Common myeloid progenitor, CD34-positive (primary cell): ENCODE measurements around the gene HHEX.
"Not testable (repeated sequence)": the region's sequence is repeated elsewhere in the genome, so short reads cannot be mapped to it uniquely, and the experiment has no call there.

Experiments used
- CTCF ChIA-PET: fragments of 350-600 bp; sonication (Branson Sonifier 250); formaldehyde crosslinking; loops from one replicate; lab custom pipeline; 2021; ENCODE audit warnings: antibody characterized with exemption; lab: Charles Lee
- POLR2A ChIA-PET: fragments of 350-600 bp; sonication (Branson Sonifier 250); formaldehyde crosslinking; loops from one replicate; lab custom pipeline; 2021; ENCODE audit warnings: antibody characterized with exemption; lab: Charles Lee
- DNase-seq, 3 donors: peaks; one replicate each; pipeline versions ENCODE4 v3.0.0 to v3.0.0-alpha.2; 2013
- H3K27ac ChIP-seq, 2 experiments: 1 replicate in 1 of 2; 2 replicates in 1 of 2; pipeline ENCODE4 v1.7.0; 2013; ENCODE audit warnings: inconsistent platforms in 2 of 2, low read length in 2 of 2, mild to moderate bottlenecking in 2 of 2, low read depth in 1 of 2, moderate library complexity in 1 of 2; ENCODE audit not compliant: severe bottlenecking in 2 of 2, insufficient read depth in 1 of 2, poor library complexity in 1 of 2
- H3K27me3 ChIP-seq, 5 experiments: replicated peaks in 2 of 5; 1 replicate in 3 of 5; 2 replicates in 2 of 5; pipeline versions ENCODE4 v1.6.1 to v1.7.0; 2013; ENCODE audit warnings: low read length in 4 of 5, mild to moderate bottlenecking in 2 of 5, moderate library complexity in 2 of 5, inconsistent platforms in 1 of 5; ENCODE audit not compliant: insufficient read depth in 5 of 5, control insufficient read depth in 4 of 5
- H3K36me3 ChIP-seq, 4 experiments: 1 replicate in 2 of 4; 2 replicates in 2 of 4; pipeline versions ENCODE4 v1.6.1 to v1.7.0; 2013; ENCODE audit warnings: low read length in 3 of 4, control low read depth in 1 of 4, mild to moderate bottlenecking in 1 of 4; ENCODE audit not compliant: control insufficient read depth in 4 of 4, insufficient read depth in 4 of 4
- H3K4me1 ChIP-seq, 4 experiments: 1 replicate in 3 of 4; 2 replicates in 1 of 4; pipeline versions ENCODE4 v1.6.1 to v1.7.1; 2013; ENCODE audit warnings: low read length in 3 of 4, mild to moderate bottlenecking in 3 of 4, control low read depth in 1 of 4, inconsistent platforms in 1 of 4, moderate library complexity in 1 of 4; ENCODE audit not compliant: control insufficient read depth in 4 of 4, insufficient read depth in 4 of 4; ENCODE audit errors: control extremely low read depth in 1 of 4
- H3K4me3 ChIP-seq, 7 experiments: 1 replicate in 4 of 7; 2 replicates in 3 of 7; pipeline versions ENCODE4 v1.5.1 to v1.7.0; 2013; ENCODE audit warnings: mild to moderate bottlenecking in 7 of 7, low read length in 6 of 7, moderate library complexity in 6 of 7, inconsistent platforms in 2 of 7, low read depth in 2 of 7, control low read depth in 1 of 7; ENCODE audit not compliant: insufficient read depth in 4 of 7, control insufficient read depth in 1 of 7; ENCODE audit errors: extremely low read depth in 1 of 7
- H3K9me3 ChIP-seq, 5 experiments: 1 replicate in 4 of 5; 2 replicates in 1 of 5; pipeline versions ENCODE4 v1.6.1 to v1.7.1; 2013; ENCODE audit warnings: low read length in 4 of 5, mild to moderate bottlenecking in 2 of 5, inconsistent platforms in 1 of 5, low read depth in 1 of 5, moderate library complexity in 1 of 5; ENCODE audit not compliant: control insufficient read depth in 4 of 5, insufficient read depth in 2 of 5; ENCODE audit errors: control extremely low read depth in 1 of 5
- WGBS: methylation state at CpG from one replicate; pipeline ENCODE4 v1.1.5; 2013; ENCODE audit not compliant: insufficient coverage; 5-methylcytosine and 5-hydroxymethylcytosine counted together

HHEX gene

DNA sequence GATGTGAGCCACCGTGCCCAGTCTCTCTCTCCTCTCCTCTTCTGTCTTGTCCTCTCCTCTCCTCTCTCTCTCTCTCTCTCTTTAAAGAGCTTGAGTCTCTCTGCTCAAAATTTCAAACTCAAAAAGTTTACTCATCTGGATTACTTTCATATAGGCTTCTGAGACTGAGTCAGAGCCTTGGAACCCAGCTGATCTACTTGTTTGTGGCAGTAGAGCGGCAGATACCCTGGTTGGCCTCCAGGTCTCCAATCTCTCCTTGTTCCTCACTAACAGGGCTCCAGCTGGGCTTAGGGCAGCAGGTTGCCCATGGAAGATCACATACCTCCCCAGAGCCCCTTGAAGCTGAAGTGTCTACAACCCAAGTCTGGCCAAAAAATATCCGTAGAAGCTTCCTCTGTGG lies 51.0 kb downstream of the HHEX start:
- DNase-seq: no peak
- Histone ChIP-seq H3K36me3 (no peaks in the 10 kb centered on the region), H3K4me1 (peaks cover 0 to 16% (median 4%) of the 10 kb centered on the region in 4 experiments), H3K27ac (no peak overlapping the region), H3K9me3 (no peaks in the 10 kb centered on the region), H3K4me3 (no peak overlapping the region), H3K27me3 (no peaks in the 10 kb centered on the region)
- ChIA-PET CTCF (interaction anchor here (0.8 to 1.3 kb wide), 2 partner anchors 13 to 19 kb away, joined by 3 to 4 read pairs; no protein-coding TSS in a partner anchor), POLR2A (no interaction called here)
- WGBS: 96% methylated on average over 3 of the region's 3 CpGs

DNA sequence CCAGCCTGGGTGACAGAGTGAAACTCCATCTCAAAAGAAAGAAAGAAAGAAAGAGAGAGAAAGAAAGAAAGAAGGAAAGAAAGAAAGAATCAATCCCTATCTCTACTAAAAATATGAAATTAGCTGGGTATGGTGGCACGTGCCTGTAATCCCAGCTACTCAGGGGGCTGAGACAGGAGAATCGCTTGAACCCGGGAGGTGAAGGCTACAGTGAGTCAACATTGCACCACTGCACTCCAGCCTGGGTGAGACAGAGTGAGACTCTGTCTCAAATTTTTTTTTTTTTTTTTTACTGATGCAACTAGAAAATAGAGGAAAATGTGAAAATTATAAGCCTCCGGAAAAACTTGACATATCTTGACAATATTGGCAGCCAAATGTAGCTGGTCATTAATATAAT lies 52.0 kb downstream of the HHEX start:
- peaks cover 0 to 16% (median 4%) of the 10 kb centered on the region in 4 experiments for H3K4me1 ChIP-seq
- H3K27me3 ChIP-seq, H3K36me3 ChIP-seq, H3K9me3 ChIP-seq, POLR2A ChIA-PET, DNase-seq, H3K4me3 ChIP-seq, H3K27ac ChIP-seq: not testable (repeated sequence)
- CTCF ChIA-PET: interaction anchor here (0.7 to 1.2 kb wide), 2 partner anchors 9 to 37 kb away, joined by 3 read pairs; no protein-coding TSS in a partner anchor
- WGBS: 100% methylated on average over 2 of the region's 4 CpGs

DNA sequence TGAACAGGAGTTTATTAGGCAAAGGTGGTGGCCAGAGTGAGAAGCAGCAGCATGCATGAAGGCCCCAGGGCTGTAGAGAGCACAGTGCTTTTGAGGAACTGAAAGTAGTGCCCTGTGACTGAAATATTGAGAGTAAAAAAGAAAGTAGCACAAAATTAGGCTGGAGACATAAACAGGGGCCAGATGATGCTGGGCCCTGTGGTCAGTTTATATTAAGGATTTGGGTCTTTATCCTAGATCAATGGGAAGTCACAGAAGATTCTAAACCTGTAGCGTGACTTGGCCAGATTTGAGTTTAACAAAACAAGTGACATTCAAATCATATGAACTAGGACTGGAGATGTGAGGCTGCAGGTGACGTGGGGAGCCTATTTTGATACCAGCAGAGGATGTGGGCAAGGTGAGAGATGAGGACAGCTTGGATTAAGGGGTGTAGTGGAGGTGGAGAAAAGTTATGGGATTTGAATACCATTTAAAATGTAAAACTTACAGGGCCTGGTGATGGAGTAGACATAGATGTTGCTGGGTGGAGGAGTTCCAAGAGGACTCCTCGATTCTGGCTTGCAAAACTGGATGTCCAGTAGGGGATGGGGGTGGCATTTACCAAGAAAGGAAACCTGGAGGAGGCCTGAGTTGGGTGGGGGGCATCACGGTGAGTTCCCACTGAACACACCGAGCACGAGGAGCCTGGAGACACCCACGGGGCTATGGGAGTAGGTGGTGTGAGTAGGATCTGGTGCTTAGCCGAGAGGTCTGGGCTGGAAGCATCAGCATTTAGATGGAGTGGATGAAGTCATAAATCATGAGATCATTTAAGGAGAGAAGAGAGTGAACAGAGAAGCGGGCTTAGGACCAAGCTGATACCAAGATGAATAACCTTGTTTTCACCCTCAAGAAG lies 52.8 kb downstream of the HHEX start:
- DNase-seq: peak; percentile 20 to 55 (median 43)
- 97% methylated on average over 8 of the region's 9 CpGs for WGBS
- H3K4me3 ChIP-seq: no peak overlapping the region

More for the DNA sequence above, 52.8 kb downstream of the HHEX start:
- peaks cover 0 to 17% (median 4%) of the 10 kb centered on the region in 4 experiments for H3K4me1 ChIP-seq
- H3K27me3 ChIP-seq: no peaks in the 10 kb centered on the region
- POLR2A ChIA-PET: no interaction called here
- H3K36me3 ChIP-seq: no peaks in the 10 kb centered on the region
- no peak overlapping the region for H3K27ac ChIP-seq
- CTCF ChIA-PET: interaction anchor here (0.6 to 1.2 kb wide), 3 partner anchors 9 to 22 kb away, joined by 3 read pairs; no protein-coding TSS in a partner anchor
- H3K9me3 ChIP-seq: no peaks in the 10 kb centered on the region
